GM18505 (cell line): ENCODE data around the gene SMIM43.

Experiments used
- ATAC-seq: cut with Tn5 transposase; IDR thresholded peaks from one replicate; pipeline ENCODE4 v1.9.1; 2021; ENCODE audit not compliant: unreplicated experiment
- POLR2A ChIP-seq: IDR thresholded peaks from 4 replicates; pipeline ENCODE4 v1.6.1; 2011; ENCODE audit warnings: borderline replicate concordance; ENCODE audit not compliant: insufficient read depth, insufficient read length; ENCODE audit errors: extremely low read depth

Gene SMIM43

GRCh38 chr4:121712001-121712651, 52.8 kb downstream of the SMIM43 start:
- ATAC-seq, result no peak
- TF ChIP-seq POLR2A, result no peak

GRCh38 chr4:121711263-121712000, 53.5 kb downstream of the SMIM43 start:
- TF ChIP-seq POLR2A, result no peak
- ATAC-seq, result peak; percentile 94

GRCh38 chr4:121709766-121710405, 55.1 kb downstream of the SMIM43 start:
- TF ChIP-seq POLR2A, result no peak
- no peak for ATAC-seq
